H9 (cell line): ENCODE measurements around the gene TTC9C. TPM values are rescaled to one million over a fixed set of nuclear protein-coding genes. Genes with fewer than 3 reads are reported as not detected.

Experiments used
- DNase-seq: peaks from one replicate; pipeline ENCODE4 v3.0.0-alpha.2; 2017
- H2AFZ ChIP-seq: one replicate; pipeline ENCODE4 v1.6.1; 2013; ENCODE audit warnings: mild to moderate bottlenecking, low read length, control low read depth, moderate library complexity
- H2AK5ac ChIP-seq: 2 replicates; pipeline ENCODE4 v1.6.1; 2013; ENCODE audit warnings: low read length, control low read depth, mixed read lengths; ENCODE audit not compliant: insufficient read length
- H2BK120ac ChIP-seq: one replicate; pipeline ENCODE4 v1.6.1; 2013; ENCODE audit warnings: low read depth, mild to moderate bottlenecking, low read length, control low read depth, inconsistent platforms; ENCODE audit not compliant: poor library complexity, severe bottlenecking
- H2BK12ac ChIP-seq: 2 replicates; pipeline ENCODE4 v1.6.1; 2013; ENCODE audit warnings: low read length, control low read depth, mixed read lengths, low read depth; ENCODE audit not compliant: insufficient read length
- H2BK15ac ChIP-seq: 2 replicates; pipeline ENCODE4 v1.6.1; 2013; ENCODE audit warnings: low read depth, low read length, control low read depth
- H2BK20ac ChIP-seq: one replicate; pipeline ENCODE4 v1.6.1; 2013; ENCODE audit warnings: low read depth, mild to moderate bottlenecking, low read length, control low read depth, inconsistent platforms; ENCODE audit not compliant: poor library complexity, severe bottlenecking
- H2BK5ac ChIP-seq: 2 replicates; pipeline ENCODE4 v1.6.1; 2013; ENCODE audit warnings: low read length, control low read depth, mixed read lengths; ENCODE audit not compliant: insufficient read length
- H3K14ac ChIP-seq: 2 replicates; pipeline ENCODE4 v1.6.1; 2013; ENCODE audit warnings: low read length, control low read depth; ENCODE audit not compliant: insufficient read depth
- H3K18ac ChIP-seq: 2 replicates; pipeline ENCODE4 v1.6.1; 2013; ENCODE audit warnings: low read depth, mild to moderate bottlenecking, mixed read lengths, low read length, control low read depth; ENCODE audit not compliant: insufficient read length
- H3K23ac ChIP-seq: 2 replicates; pipeline ENCODE4 v1.6.1; 2013; ENCODE audit warnings: low read length, control low read depth, mixed read lengths, low read depth; ENCODE audit not compliant: insufficient read length
- H3K23me2 ChIP-seq: 2 replicates; pipeline ENCODE4 v1.6.1; 2013; ENCODE audit warnings: low read depth, mild to moderate bottlenecking, mixed read lengths, low read length, control low read depth; ENCODE audit not compliant: insufficient read length, poor library complexity, severe bottlenecking
- H3K27ac ChIP-seq: 2 replicates; pipeline ENCODE4 v1.5.1; 2013; ENCODE audit warnings: low read length, control low read depth, mixed read lengths, low read depth; ENCODE audit not compliant: insufficient read length
- H3K27me3 ChIP-seq: 2 replicates; pipeline ENCODE4 v1.6.1; 2013; ENCODE audit warnings: low read length, control low read depth, inconsistent platforms; ENCODE audit not compliant: insufficient read depth
- H3K4ac ChIP-seq: 2 replicates; pipeline ENCODE4 v1.6.1; 2013; ENCODE audit warnings: low read depth, mild to moderate bottlenecking, control low read depth, inconsistent platforms, low read length, moderate library complexity
- H3K4me1 ChIP-seq: 2 replicates; pipeline ENCODE4 v1.6.1; 2013; ENCODE audit warnings: low read length, control low read depth, inconsistent platforms; ENCODE audit not compliant: insufficient read depth
- H3K4me2 ChIP-seq: 2 replicates; pipeline ENCODE4 v1.6.1; 2013; ENCODE audit warnings: low read length, control low read depth, mixed read lengths; ENCODE audit not compliant: insufficient read length, insufficient read depth
- H3K56ac ChIP-seq: 2 replicates; pipeline ENCODE4 v1.6.1; 2013; ENCODE audit warnings: low read depth, mild to moderate bottlenecking, mixed read lengths, low read length, control low read depth; ENCODE audit not compliant: insufficient read length
- H3K79me1 ChIP-seq: 2 replicates; pipeline ENCODE4 v1.6.1; 2013; ENCODE audit warnings: low read depth, mild to moderate bottlenecking, moderate library complexity, low read length, control low read depth, inconsistent platforms; ENCODE audit not compliant: insufficient read depth, poor library complexity, severe bottlenecking
- H3K79me2 ChIP-seq: 2 replicates; pipeline ENCODE4 v1.6.1; 2013; ENCODE audit warnings: low read length, control low read depth, inconsistent platforms; ENCODE audit not compliant: insufficient read depth
- H3K9ac ChIP-seq: 2 replicates; pipeline ENCODE4 v1.6.1; 2013; ENCODE audit warnings: low read length, control low read depth, mixed read lengths; ENCODE audit not compliant: insufficient read length; ENCODE audit errors: extremely low read depth
- H3K9me3 ChIP-seq: one replicate; pipeline ENCODE4 v1.6.1; 2013; ENCODE audit warnings: low read depth, low read length, inconsistent platforms; ENCODE audit not compliant: control insufficient read depth
- H3T11ph ChIP-seq: one replicate; pipeline ENCODE4 v1.6.1; 2013; ENCODE audit warnings: mild to moderate bottlenecking, low read length, control low read depth, inconsistent platforms
- H4K20me1 ChIP-seq: one replicate; pipeline ENCODE4 v1.6.1; 2013; ENCODE audit not compliant: control insufficient read depth, insufficient read length, insufficient read depth
- H4K5ac ChIP-seq: 2 replicates; pipeline ENCODE4 v1.6.1; 2013; ENCODE audit warnings: low read depth, mild to moderate bottlenecking, mixed read lengths, low read length, control low read depth; ENCODE audit not compliant: insufficient read length
- H4K8ac ChIP-seq: replicated peaks from 2 replicates; pipeline ENCODE4 v1.6.1; 2013; ENCODE audit warnings: low read length, control low read depth, mixed read lengths, low read depth; ENCODE audit not compliant: insufficient read length
- H4K91ac ChIP-seq: 2 replicates; pipeline ENCODE4 v1.6.1; 2013; ENCODE audit warnings: low read depth, mild to moderate bottlenecking, moderate library complexity, mixed read lengths, low read length, control low read depth; ENCODE audit not compliant: insufficient read length
- H3K27ac Mint-ChIP-seq, 3 experiments: 2 replicates in 2 of 3; 3 replicates in 1 of 3; pipeline ENCODE4 v1.8.0; 2020 to 2021; ENCODE audit warnings: mixed read lengths in 3 of 3, mild to moderate bottlenecking in 1 of 3, moderate library complexity in 1 of 3
- H3K27me3 Mint-ChIP-seq: 2 replicates; pipeline ENCODE4 v1.8.0; 2021; ENCODE audit warnings: low read depth, mild to moderate bottlenecking, moderate library complexity, mixed read lengths
- H3K36me3 Mint-ChIP-seq, 3 experiments: 2 replicates in 2 of 3; 3 replicates in 1 of 3; pipeline ENCODE4 v1.8.0; 2020 to 2021; ENCODE audit warnings: low read depth in 3 of 3, mixed read lengths in 3 of 3; ENCODE audit not compliant: insufficient read depth in 1 of 3
- H3K4me1 Mint-ChIP-seq, 2 experiments: 2 replicates each; pipeline ENCODE4 v1.8.0; 2020; ENCODE audit warnings: mixed read lengths in 2 of 2
- H3K4me3 Mint-ChIP-seq, 2 experiments: 2 replicates in 1 of 2; 3 replicates in 1 of 2; pipeline ENCODE4 v1.8.0; 2020 to 2021; ENCODE audit warnings: mild to moderate bottlenecking in 2 of 2, mixed read lengths in 2 of 2, moderate library complexity in 1 of 2
- H3K9me3 Mint-ChIP-seq, 2 experiments: 2 replicates in 1 of 2; 3 replicates in 1 of 2; pipeline ENCODE4 v1.8.0; 2020; ENCODE audit warnings: mild to moderate bottlenecking in 2 of 2, mixed read lengths in 2 of 2, moderate library complexity in 1 of 2
- WGBS: extraction: QIAGEN DNeasy Blood & Tissue Kit; methylation state at CpG from one replicate; pipeline ENCODE4 v1.1.7; 2013; ENCODE audit warnings: missing lambda C conversion rate, low lambda C conversion rate, mixed read lengths; ENCODE audit not compliant: insufficient read length; ENCODE audit errors: extremely low coverage; 5-methylcytosine and 5-hydroxymethylcytosine counted together
- total RNA-seq: library from RNA; stranded (reverse); gene quantifications from 2 replicates; pipeline ENCODE4 v1.2.1, GENCODE V29; 2021
- TF ChIP-seq, protein P1 (sequence below): fragments of 200-600 bp; sonication (generic); conservative IDR thresholded peaks from 3 replicates; pipeline ENCODE4 v1.8.0; 2021; ENCODE audit warnings: antibody characterized with exemption, mild to moderate bottlenecking

Gene TTC9C
- total RNA-seq, 1 experiment from 2014 or later = 33.4 TPM

DNA sequence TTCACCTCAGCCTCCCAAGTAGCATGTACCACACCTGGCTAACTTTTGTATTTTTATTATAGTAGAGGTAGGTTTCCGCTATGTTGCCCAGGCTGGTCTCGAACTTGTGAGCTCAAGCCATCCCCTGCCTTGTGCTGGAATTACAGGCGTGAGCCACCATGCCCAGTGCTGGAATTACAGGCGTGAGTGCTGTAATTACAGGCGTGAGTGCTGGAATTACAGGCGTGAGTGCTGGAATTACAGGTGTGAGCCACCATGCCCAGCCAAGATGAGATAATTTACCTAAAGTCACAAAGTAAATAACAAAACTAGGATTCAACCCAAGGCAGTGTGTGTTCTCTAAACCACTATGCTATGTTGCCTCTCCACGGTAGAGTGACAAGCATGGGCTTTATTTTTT is 45.8 kb upstream of the TTC9C start:
- no peak overlapping the region for H2BK120ac ChIP-seq
- no peak overlapping the region for H3K23ac ChIP-seq
- no peak overlapping the region for H2BK5ac ChIP-seq
- 0 out of 5 replicates have a peak, but pooled peaks cover 0 to 2% of the 10 kb centered on the region in 2 experiments for H3K9me3 Mint-ChIP-seq
- no peaks in the 10 kb centered on the region for H3K4me1 ChIP-seq
- TF ChIP-seq, protein P1, sequence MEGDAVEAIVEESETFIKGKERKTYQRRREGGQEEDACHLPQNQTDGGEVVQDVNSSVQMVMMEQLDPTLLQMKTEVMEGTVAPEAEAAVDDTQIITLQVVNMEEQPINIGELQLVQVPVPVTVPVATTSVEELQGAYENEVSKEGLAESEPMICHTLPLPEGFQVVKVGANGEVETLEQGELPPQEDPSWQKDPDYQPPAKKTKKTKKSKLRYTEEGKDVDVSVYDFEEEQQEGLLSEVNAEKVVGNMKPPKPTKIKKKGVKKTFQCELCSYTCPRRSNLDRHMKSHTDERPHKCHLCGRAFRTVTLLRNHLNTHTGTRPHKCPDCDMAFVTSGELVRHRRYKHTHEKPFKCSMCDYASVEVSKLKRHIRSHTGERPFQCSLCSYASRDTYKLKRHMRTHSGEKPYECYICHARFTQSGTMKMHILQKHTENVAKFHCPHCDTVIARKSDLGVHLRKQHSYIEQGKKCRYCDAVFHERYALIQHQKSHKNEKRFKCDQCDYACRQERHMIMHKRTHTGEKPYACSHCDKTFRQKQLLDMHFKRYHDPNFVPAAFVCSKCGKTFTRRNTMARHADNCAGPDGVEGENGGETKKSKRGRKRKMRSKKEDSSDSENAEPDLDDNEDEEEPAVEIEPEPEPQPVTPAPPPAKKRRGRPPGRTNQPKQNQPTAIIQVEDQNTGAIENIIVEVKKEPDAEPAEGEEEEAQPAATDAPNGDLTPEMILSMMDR = no peak
- H3K4me2 ChIP-seq = no peak overlapping the region
- no peak overlapping the region for H3K14ac ChIP-seq
- no peak overlapping the region for H4K5ac ChIP-seq
- no peaks in the 10 kb centered on the region for H3K27me3 Mint-ChIP-seq
- no peak overlapping the region for H3K9ac ChIP-seq
- peaks cover 8% of the 10 kb centered on the region for H3K23me2 ChIP-seq
- H4K8ac ChIP-seq = no peak overlapping the region
- peaks cover 6 to 8% (median 7%) of the 10 kb centered on the region in 3 experiments; a peak in 5 of 7 replicates for H3K36me3 Mint-ChIP-seq
- no peak for DNase-seq
- H2AK5ac ChIP-seq = no peak overlapping the region
- H3K4me3 Mint-ChIP-seq = no peak overlapping the region
- H4K91ac ChIP-seq = no peak overlapping the region
- H3T11ph ChIP-seq = no peak overlapping the region
- H2BK12ac ChIP-seq = no peak overlapping the region
- H3K79me2 ChIP-seq = no peaks in the 10 kb centered on the region
- no peaks in the 10 kb centered on the region for H4K20me1 ChIP-seq
- H3K56ac ChIP-seq = no peak overlapping the region
- H3K4me1 Mint-ChIP-seq = peaks cover 10 to 13% of the 10 kb centered on the region in 2 experiments
- no peak overlapping the region for H3K18ac ChIP-seq
- no peak overlapping the region for H3K4ac ChIP-seq
- no CpG with 5 or more reads among the region's 7 CpGs for WGBS
- no peaks in the 10 kb centered on the region for H3K79me1 ChIP-seq
- H3K27ac Mint-ChIP-seq = no peak overlapping the region
- H3K27me3 ChIP-seq = no peaks in the 10 kb centered on the region
- no peak overlapping the region for H3K27ac ChIP-seq
- no peak overlapping the region for H2AFZ ChIP-seq
- no peak overlapping the region for H2BK15ac ChIP-seq
- no peak overlapping the region for H2BK20ac ChIP-seq
- H3K9me3 ChIP-seq = no peaks in the 10 kb centered on the region
